GM23338 (cell line): ENCODE results near the gene PCMT1. TPM values are rescaled to one million over a fixed set of nuclear protein-coding genes. Genes with fewer than 3 reads are reported as not detected.

Experiments used
- ATAC-seq: fragments of 200-7000 bp; cut with Tn5 transposase; 3 replicates; pipeline ENCODE4 v1.9.1; 2020
- DNase-seq: peaks from one replicate; pipeline ENCODE4 v3.0.0-alpha.2; 2015; ENCODE audit warnings: low spot score
- H2AFZ ChIP-seq: fragments of 200-600 bp; sonication (generic); 2 replicates; pipeline ENCODE4 v1.8.0; 2016; ENCODE audit warnings: antibody characterized with exemption, mild to moderate bottlenecking, moderate library complexity
- H3F3A ChIP-seq: fragments of 200-600 bp; sonication (generic); replicated peaks from 2 replicates; pipeline ENCODE4 v1.8.0; 2017; ENCODE audit warnings: antibody characterized with exemption, mixed run types, low read depth
- H3K27ac ChIP-seq: fragments of 200-600 bp; sonication (generic); 2 replicates; pipeline ENCODE4 v1.6.1; 2016; ENCODE audit warnings: low read depth
- H3K27me3 ChIP-seq: fragments of 200-600 bp; sonication (generic); 2 replicates; pipeline ENCODE4 v1.8.0; 2016; ENCODE audit warnings: mild to moderate bottlenecking, mixed run types, moderate library complexity; ENCODE audit not compliant: insufficient read depth
- H3K36me3 ChIP-seq: fragments of 200-600 bp; sonication (generic); 2 replicates; pipeline ENCODE4 v1.8.0; 2016; ENCODE audit warnings: mild to moderate bottlenecking; ENCODE audit not compliant: insufficient read depth
- H3K4me1 ChIP-seq: fragments of 200-600 bp; sonication (generic); 2 replicates; pipeline ENCODE4 v1.8.0; 2016; ENCODE audit warnings: mild to moderate bottlenecking, moderate library complexity; ENCODE audit not compliant: insufficient read depth
- H3K4me2 ChIP-seq: fragments of 200-600 bp; sonication (generic); 2 replicates; pipeline ENCODE4 v1.7.1; 2017; ENCODE audit warnings: mixed run types
- H3K4me3 ChIP-seq: fragments of 200-600 bp; sonication (generic); 2 replicates; pipeline ENCODE4 v1.6.1; 2016; ENCODE audit warnings: mixed run types
- H3K79me2 ChIP-seq: fragments of 200-600 bp; sonication (generic); replicated peaks from 2 replicates; pipeline ENCODE4 v1.8.0; 2017; ENCODE audit warnings: mild to moderate bottlenecking; ENCODE audit not compliant: insufficient read depth
- H3K9me2 ChIP-seq: fragments of 200-600 bp; sonication (generic); 2 replicates; pipeline ENCODE4 v1.8.0; 2017; ENCODE audit not compliant: insufficient read depth
- H4K20me1 ChIP-seq: fragments of 200-600 bp; sonication (generic); replicated peaks from 2 replicates; pipeline ENCODE4 v1.8.0; 2017; ENCODE audit warnings: mild to moderate bottlenecking; ENCODE audit not compliant: insufficient read depth
- H3K27ac Mint-ChIP-seq: 2 replicates; pipeline ENCODE4 v1.8.0; 2020; ENCODE audit warnings: inconsistent platforms, mild to moderate bottlenecking, moderate library complexity, mixed read lengths
- H3K27me3 Mint-ChIP-seq: 3 replicates; pipeline ENCODE4 v1.8.0; 2022; ENCODE audit warnings: low read depth, mild to moderate bottlenecking, moderate library complexity, mixed read lengths, inconsistent platforms; ENCODE audit not compliant: insufficient read depth, poor library complexity
- H3K36me3 Mint-ChIP-seq: 3 replicates; pipeline ENCODE4 v1.8.0; 2021; ENCODE audit warnings: low read depth, mild to moderate bottlenecking, inconsistent platforms, moderate library complexity, mixed read lengths
- H3K4me1 Mint-ChIP-seq: 3 replicates; pipeline ENCODE4 v1.8.0; 2020; ENCODE audit warnings: mild to moderate bottlenecking, inconsistent platforms, mixed read lengths
- H3K4me3 Mint-ChIP-seq: 3 replicates; pipeline ENCODE4 v1.8.0; 2021; ENCODE audit warnings: moderate library complexity, mild to moderate bottlenecking, inconsistent platforms, mixed read lengths
- H3K9me3 Mint-ChIP-seq: 3 replicates; pipeline ENCODE4 v1.8.0; 2020; ENCODE audit warnings: moderate library complexity, mild to moderate bottlenecking, inconsistent platforms, mixed read lengths
- CREB1 ChIP-seq: fragments of 250-450 bp; sonication (Bioruptor Pico); IDR thresholded peaks from 2 replicates; pipeline ENCODE4 v1.5.0; 2020; ENCODE audit warnings: low read depth, mild to moderate bottlenecking, moderate library complexity
- EZH2 ChIP-seq: fragments of 200-600 bp; sonication (generic); IDR thresholded peaks from one replicate; pipeline ENCODE4 v1.8.0; 2017; ENCODE audit warnings: antibody characterized with exemption, mild to moderate bottlenecking, low read depth; ENCODE audit not compliant: unreplicated experiment
- EZH2phosphoT487 ChIP-seq: fragments of 200-600 bp; sonication (generic); IDR thresholded peaks from one replicate; pipeline ENCODE4 v1.8.1; 2018; ENCODE audit warnings: antibody characterized with exemption; ENCODE audit not compliant: unreplicated experiment
- JUNB ChIP-seq: IDR thresholded peaks from one replicate; pipeline ENCODE4 v1.6.1; 2016; ENCODE audit warnings: antibody characterized with exemption; ENCODE audit not compliant: unreplicated experiment
- NANOG ChIP-seq: IDR thresholded peaks from 2 replicates; pipeline ENCODE4 v1.6.1; 2016; ENCODE audit warnings: antibody characterized with exemption, borderline replicate concordance
- POLR2AphosphoS5 ChIP-seq: IDR thresholded peaks from 2 replicates; pipeline ENCODE4 v1.6.1; 2016; ENCODE audit warnings: antibody characterized with exemption, low read depth
- STAT1 ChIP-seq: IDR thresholded peaks from one replicate; pipeline ENCODE4 v1.6.1; 2016; ENCODE audit warnings: antibody characterized with exemption; ENCODE audit not compliant: unreplicated experiment
- ZNF114 ChIP-seq: fragments of 250-450 bp; sonication (Bioruptor Pico); IDR thresholded peaks from 2 replicates; pipeline ENCODE4 v1.5.0; 2020; ENCODE audit warnings: mild to moderate bottlenecking, moderate library complexity
- ZNF331 ChIP-seq: fragments of 250-450 bp; sonication (Bioruptor Pico); IDR thresholded peaks from 2 replicates; pipeline ENCODE4 v1.5.0; 2020; ENCODE audit warnings: low read depth, mild to moderate bottlenecking, moderate library complexity
- ZNF462 ChIP-seq: fragments of 250-450 bp; sonication (Bioruptor Pico); IDR thresholded peaks from 2 replicates; pipeline ENCODE4 v1.5.0; 2020; ENCODE audit warnings: mild to moderate bottlenecking, moderate library complexity
- polyA plus RNA-seq: library from polyadenylated mRNA; unstranded; fragments of >200 nt; fragmentation: Nextera tagmentation; extraction: Ambion mirVana; gene quantifications from 2 replicates; pipeline ENCODE4 v1.2.1, GENCODE V29; 2016
- total RNA-seq: library from RNA; depleted of rRNA; stranded (reverse); fragments of >200 nt; shearing (Covaris generic); gene quantifications from 2 replicates; pipeline ENCODE4 v1.2.3, GENCODE V29; 2014
- TF ChIP-seq, protein P1 (sequence below), 2 experiments: fragments of 200-600 bp in 1 of 2; sonication (generic) in 1 of 2; conservative IDR thresholded peaks; 2 replicates each; pipeline versions ENCODE4 v1.5.1 to v1.6.1; 2016 to 2017; ENCODE audit warnings: antibody characterized with exemption in 2 of 2, low read depth in 2 of 2, mild to moderate bottlenecking in 2 of 2, moderate library complexity in 1 of 2
- TF ChIP-seq, protein P2 (sequence below): IDR thresholded peaks from one replicate; pipeline ENCODE4 v1.6.1; 2018; ENCODE audit warnings: antibody characterized with exemption; ENCODE audit not compliant: unreplicated experiment

The PCMT1 gene
- total and polyA plus RNA-seq, 2 experiments from 2014 or later, result 87.6 to 168 TPM

DNA sequence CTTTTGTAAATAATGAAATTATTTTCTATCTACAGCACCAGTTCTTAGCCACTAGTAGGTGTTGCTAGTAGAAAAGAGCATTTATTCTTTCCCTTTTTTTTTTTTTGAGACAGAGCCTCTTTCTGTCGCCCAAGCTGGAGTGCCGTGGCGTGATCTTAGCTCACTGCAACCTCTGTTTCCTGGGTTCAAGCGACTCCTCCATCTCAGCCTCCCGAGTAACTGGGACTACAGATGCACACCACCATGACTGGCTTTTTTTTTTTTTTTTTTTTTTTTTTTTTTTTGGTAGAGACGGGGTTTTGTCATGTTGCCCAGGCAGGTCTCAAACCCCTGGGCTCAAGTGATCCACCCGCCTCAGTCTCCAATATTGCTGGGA, 6.7 kb downstream of the PCMT1 start (continued):
- TF ChIP-seq, protein P1, sequence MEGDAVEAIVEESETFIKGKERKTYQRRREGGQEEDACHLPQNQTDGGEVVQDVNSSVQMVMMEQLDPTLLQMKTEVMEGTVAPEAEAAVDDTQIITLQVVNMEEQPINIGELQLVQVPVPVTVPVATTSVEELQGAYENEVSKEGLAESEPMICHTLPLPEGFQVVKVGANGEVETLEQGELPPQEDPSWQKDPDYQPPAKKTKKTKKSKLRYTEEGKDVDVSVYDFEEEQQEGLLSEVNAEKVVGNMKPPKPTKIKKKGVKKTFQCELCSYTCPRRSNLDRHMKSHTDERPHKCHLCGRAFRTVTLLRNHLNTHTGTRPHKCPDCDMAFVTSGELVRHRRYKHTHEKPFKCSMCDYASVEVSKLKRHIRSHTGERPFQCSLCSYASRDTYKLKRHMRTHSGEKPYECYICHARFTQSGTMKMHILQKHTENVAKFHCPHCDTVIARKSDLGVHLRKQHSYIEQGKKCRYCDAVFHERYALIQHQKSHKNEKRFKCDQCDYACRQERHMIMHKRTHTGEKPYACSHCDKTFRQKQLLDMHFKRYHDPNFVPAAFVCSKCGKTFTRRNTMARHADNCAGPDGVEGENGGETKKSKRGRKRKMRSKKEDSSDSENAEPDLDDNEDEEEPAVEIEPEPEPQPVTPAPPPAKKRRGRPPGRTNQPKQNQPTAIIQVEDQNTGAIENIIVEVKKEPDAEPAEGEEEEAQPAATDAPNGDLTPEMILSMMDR (conservative IDR thresholded peaks at IDR 0.05; ENCODE audit: low read depth in 2 of 2), result no peak
- TF ChIP-seq ZNF331 (CRISPR knock-in tag), result no peak
- TF ChIP-seq EZH2, result no peak
- TF ChIP-seq JUNB, result no peak
- TF ChIP-seq STAT1, result no peak

DNA sequence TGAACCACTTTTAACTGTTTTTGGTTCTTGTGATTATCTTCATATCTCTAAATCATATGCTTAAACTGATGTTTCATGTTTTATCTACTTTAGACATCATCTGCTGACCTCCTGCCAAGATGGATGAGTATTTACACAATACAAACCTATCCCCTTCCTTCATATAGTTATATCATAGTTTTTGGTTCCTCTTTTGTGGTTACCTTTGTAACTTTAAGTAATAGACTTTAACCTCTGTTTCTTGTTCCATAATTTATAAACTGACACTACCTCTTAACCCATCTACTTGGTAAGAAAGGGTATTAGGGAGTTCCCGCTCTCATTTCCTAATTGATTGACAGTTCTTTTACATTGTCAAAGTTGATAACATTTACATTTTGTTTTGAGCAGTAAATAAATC, 11.9 kb downstream of the PCMT1 start:
- no peak overlapping the region for H3K4me3 ChIP-seq
- ATAC-seq (no peak), DNase-seq (no peak)
- peaks cover 88% of the 10 kb centered on the region for H3K79me2 ChIP-seq
- no peaks in the 10 kb centered on the region for H3K27me3 ChIP-seq
- no peak overlapping the region for H3K4me3 Mint-ChIP-seq
- no peak overlapping the region for H3K27ac Mint-ChIP-seq
- H3K4me1 Mint-ChIP-seq, result no peaks in the 10 kb centered on the region
- no peaks in the 10 kb centered on the region for H3K9me2 ChIP-seq
- no peaks in the 10 kb centered on the region for H3K4me1 ChIP-seq
- H2AFZ ChIP-seq, result no peak overlapping the region
- H3K36me3 ChIP-seq, result peaks cover 4% of the 10 kb centered on the region; the same call in 1 of the 2 replicates
- peaks cover 8% of the 10 kb centered on the region; the same call in 2 of the 3 replicates for H3K9me3 Mint-ChIP-seq
- H3K27ac ChIP-seq, result no peak overlapping the region
- H3K27me3 Mint-ChIP-seq, result peaks cover 1% of the 10 kb centered on the region
- peaks cover 16% of the 10 kb centered on the region for H3K36me3 Mint-ChIP-seq
- peaks cover 18% of the 10 kb centered on the region for H4K20me1 ChIP-seq
- peaks cover 7% of the 10 kb centered on the region; the same call in 1 of the 2 replicates for H3F3A ChIP-seq
- H3K4me2 ChIP-seq, result no peak overlapping the region
- TF ChIP-seq CREB1 (no peak), STAT1 (no peak), POLR2AphosphoS5 (no peak), ZNF462 (CRISPR knock-in tag) (no peak), EZH2 (no peak), ZNF114 (CRISPR knock-in tag) (no peak), NANOG (no peak), ZNF331 (CRISPR knock-in tag) (no peak), EZH2phosphoT487 (no peak)
- TF ChIP-seq, protein P2, sequence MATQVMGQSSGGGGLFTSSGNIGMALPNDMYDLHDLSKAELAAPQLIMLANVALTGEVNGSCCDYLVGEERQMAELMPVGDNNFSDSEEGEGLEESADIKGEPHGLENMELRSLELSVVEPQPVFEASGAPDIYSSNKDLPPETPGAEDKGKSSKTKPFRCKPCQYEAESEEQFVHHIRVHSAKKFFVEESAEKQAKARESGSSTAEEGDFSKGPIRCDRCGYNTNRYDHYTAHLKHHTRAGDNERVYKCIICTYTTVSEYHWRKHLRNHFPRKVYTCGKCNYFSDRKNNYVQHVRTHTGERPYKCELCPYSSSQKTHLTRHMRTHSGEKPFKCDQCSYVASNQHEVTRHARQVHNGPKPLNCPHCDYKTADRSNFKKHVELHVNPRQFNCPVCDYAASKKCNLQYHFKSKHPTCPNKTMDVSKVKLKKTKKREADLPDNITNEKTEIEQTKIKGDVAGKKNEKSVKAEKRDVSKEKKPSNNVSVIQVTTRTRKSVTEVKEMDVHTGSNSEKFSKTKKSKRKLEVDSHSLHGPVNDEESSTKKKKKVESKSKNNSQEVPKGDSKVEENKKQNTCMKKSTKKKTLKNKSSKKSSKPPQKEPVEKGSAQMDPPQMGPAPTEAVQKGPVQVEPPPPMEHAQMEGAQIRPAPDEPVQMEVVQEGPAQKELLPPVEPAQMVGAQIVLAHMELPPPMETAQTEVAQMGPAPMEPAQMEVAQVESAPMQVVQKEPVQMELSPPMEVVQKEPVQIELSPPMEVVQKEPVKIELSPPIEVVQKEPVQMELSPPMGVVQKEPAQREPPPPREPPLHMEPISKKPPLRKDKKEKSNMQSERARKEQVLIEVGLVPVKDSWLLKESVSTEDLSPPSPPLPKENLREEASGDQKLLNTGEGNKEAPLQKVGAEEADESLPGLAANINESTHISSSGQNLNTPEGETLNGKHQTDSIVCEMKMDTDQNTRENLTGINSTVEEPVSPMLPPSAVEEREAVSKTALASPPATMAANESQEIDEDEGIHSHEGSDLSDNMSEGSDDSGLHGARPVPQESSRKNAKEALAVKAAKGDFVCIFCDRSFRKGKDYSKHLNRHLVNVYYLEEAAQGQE, result no peak
- TF ChIP-seq, protein P1 (conservative IDR thresholded peaks at IDR 0.05; ENCODE audit: low read depth in 2 of 2), result no peak
